Renal cortical epithelial cell (primary cell): ENCODE results near the gene DPP4. TPM values are rescaled to one million over a fixed set of nuclear protein-coding genes. Genes with fewer than 3 reads are reported as not detected.

Experiments used
- DNase-seq: peaks from one replicate; pipeline ENCODE4 v3.0.0-alpha.2; 2011; ENCODE audit warnings: low read depth
- total RNA-seq: library from RNA; depleted of rRNA; stranded (reverse); fragments of >200 nt; gene quantifications from 2 replicates; pipeline ENCODE4 v1.2.3, GENCODE V29; 2014

The DPP4 gene
- 65.7 and 374 TPM in 2 replicates for total RNA-seq

DNA sequence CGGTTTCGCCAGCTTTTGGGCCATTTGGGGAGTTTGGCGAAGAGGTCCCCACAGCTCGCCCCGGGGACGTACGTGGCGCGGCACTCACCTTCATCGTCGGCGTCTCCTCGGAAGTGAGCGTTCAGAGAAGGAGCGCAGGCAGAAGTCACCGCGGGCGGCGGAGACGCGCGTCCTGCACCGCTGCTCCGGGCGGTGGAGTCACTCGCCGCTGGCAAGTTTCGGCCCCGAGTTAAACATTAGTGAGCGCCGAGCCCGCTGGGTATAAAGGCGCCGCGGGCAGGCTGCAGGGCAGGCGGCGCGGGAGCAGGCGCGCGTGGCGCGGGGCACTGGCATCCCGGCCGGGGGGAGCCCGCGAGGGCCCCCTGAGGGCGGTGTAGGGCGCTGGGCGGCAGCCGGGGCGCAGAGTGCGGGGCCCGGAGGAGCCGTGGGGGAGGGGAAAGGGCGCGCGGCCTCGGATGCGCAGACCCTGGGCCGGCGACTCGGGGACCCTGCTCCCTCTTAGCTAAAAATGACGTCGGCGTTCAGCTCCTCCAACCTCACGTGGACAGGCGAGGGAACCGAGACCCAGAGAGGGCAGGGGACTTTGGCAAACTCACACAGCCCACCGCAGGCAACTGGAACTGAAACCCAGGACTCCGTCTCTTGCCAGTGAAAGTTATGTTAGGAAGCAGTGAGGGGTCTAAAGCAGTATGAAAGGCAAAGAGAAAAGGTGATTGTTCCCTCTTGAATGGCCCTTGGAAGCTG, at the start of gene DPP4:
TSS of gene DPP4 (minus strand) at position 328 of the 744 bp plus-strand sequence. CDS start at position 94, 234 bp downstream.
- DNase-seq = no peak

DNA sequence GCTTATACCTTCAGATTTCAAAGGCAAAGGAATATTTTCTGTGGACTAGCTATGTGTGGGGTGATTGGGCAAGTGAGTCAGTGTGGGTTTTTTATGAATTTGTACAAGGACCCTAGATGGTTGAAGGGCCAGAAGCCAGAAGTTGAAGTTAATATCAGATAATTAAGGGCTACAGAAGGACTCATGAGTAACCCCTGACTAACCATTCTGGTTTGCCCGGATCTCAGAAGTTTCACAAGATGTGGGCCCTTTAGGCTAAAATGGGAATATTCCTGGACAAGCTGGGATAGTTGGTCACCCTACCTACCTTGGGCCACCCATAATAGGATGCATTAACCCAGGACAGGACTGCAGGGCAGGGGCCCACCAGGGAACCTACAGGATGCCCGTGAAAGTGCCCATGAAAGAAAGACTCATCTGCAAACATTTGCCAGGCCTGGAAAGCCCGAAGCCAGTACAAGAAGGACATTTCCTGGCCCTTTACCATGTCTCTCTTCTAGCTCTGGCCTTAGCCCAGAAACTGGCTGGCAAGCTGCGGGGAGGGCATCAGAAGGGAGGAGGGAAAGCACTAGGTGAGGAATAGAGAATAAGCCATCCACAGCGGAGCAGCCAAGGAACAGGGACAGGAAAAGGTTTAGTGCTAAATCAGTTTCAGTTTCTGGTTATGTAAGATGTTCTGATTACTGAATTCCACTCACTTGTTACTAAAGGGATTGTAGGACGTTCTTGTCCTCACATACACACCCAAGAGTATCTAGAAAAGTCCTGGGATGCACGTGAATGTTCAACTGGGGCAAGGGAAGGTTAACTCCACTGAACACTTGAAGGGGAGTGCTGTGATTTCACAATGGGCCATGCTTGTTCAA, 44.4 kb upstream of the DPP4 start:
- DNase-seq = peak; percentile 95

DNA sequence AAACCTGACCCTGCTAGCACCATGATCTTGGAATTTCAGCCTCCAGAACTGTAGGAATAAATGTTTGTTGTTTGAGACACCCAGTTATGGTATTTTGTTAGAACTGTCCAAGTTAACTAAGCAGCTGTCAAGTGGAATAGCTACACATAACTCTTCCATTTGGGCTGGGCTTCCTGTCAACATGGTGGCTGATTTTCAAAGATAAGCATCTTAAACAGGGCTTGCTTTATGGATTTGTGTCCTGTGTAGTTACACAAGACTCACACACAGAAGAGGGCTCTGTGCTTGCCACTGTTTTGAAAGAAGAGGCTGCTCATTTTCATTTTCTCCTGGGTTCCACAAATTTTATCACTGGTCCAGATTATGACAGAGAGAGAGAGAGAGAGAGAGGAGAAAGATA, 42.3 kb upstream of the DPP4 start:
- DNase-seq = no peak

DNA sequence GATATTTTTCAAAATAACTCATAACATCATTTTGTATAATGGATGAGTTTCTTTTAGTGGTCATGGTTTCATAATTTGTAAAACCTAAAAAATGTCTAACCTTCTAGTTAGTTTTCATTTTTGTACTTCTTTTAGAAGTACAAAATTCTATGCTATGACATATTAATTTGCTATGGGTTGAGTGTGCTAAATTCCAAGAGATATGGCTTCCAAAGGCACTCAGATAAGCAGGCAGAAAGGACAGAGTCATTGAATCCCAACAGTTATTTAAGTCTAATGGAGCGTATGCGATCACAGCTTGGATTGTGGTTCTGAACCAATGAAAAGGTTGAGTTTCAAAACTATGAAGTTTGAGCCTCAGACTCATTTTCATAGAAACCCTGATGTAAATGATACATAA, 41.1 kb upstream of the DPP4 start:
- DNase-seq = no peak

DNA sequence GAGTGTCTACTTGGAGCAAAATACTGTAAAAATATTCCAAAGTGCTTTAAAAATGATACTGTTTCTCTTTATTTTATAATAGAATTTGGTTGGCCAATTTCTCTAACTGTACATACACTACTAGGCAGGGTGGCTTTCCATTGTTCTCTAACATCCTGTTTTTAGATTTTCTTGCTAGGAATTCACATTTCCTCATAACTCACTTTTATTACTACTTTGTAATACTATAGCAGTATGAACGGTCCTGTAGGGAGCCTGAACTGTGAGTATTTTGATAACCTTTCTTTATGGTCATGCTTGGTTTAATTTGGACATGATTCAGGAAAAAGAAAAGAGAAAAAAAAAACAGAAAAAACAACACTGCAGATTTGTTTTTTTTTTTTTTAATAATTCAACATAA, 40.3 kb upstream of the DPP4 start:
- DNase-seq = peak; percentile 45

DNA sequence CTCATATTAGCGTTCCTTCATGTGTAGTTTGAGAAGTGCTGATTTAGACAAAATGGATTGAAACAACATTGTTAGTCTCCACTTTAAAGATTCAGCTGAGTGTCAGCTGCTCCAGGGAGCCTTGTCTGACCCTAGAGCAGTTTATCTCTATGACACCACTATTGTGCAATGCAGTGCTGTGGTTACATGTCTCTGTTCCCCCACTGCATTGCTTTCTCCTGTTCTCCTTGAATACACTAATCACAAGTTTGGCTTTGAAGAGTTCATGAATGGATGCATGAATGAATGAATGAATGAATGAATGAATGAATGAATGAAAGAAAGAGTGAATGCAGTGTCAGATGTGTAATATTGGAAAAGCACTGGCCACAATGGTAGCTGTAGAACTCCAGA, 39.8 kb upstream of the DPP4 start:
- DNase-seq = peak; percentile 91

DNA sequence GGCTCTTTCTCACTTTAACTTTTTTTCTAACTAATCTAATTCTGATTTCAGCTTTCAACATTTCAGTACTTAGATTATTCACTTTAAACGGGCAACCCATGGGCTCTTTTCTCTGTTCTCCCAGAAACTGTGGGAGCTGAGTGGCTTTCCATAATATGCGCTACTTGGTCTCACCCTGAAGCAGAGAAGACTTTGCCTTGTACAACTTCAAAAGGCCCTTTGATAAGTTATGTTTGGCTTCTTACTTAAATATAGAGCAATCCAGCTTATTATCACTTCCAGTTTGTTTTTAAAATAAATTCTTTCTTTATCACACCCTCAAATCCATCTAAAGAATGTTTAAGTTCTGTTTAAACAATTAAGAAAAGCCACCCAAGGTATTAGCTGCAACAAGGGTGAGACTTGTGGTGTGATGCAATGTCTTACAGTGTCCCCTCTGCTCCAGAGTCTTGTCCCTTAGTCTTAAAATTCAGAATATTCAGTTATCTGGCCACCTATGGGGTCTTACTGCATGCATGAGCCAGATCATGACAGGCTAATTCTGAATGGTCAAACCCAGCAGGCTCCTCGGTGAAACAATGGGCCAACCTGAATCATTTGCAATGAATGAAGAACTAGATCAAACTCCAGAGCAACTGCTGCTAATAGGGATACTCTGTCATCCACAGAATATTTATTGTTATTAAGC, 39.2 kb upstream of the DPP4 start:
- no peak for DNase-seq

DNA sequence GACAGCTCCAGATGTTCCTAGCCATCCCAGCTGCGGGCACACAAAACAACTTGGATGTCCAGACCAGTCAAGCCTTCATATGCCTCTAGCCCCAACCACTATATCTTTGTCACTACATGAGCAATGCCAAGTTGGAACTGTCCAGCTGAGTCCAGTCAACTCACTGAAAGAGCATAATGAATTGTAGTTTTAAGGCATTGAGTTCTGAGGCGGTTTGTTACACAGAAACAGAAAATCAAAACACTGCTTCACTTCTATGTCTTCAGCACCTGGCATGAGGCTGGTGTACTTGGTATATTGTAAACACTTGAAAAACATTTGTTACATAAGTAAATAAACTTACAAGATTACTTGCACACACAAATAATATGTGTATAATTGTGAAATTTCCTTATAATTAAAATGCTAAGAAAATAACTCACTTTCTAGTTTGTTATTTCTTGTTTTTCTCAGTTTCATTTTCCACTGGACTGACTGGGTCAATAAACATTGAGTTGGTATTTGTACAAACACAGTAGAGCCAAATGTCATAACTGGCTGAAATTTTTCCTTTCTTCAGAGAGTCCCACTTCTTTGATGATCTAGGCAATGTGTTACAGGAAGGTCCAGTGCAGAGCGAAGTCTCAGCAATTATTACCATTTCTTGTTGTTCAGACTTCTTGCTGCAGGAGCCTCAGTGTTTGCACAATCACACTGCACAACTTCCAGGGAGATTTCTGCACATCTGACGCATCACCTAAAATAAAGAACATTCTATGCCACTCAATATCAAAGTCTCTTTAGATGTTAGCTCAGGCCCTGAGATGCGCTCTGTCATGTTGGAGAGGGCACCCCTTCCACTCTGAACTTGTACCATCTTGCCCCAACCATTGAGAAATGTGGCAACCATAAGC, 38.2 kb upstream of the DPP4 start:
- DNase-seq = peak; percentile 36

DNA sequence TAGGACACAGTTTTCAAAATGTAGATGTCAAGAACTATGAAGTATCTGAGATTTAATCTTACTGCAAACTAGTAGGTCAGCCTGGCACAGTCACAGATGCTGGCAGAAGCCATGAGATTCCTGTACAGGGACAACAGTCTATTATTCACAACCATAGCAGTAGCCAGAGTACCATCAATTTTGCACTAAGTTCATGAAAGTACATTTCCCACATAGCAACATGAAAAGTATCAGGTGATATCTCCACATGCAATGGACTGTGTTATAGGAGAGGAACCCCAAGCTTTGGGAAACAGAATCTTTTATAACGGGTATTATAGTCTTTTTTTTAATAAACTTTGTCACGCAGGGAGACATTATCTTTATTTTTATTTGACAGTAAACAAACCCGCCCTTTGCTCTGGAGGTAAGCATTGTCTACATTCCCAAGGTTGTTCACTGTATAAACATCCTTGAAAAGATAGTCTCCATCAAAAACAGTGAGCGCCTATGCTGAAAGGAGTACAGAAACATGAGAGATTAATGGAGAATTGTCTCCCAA, 33.4 kb upstream of the DPP4 start:
- no peak for DNase-seq

DNA sequence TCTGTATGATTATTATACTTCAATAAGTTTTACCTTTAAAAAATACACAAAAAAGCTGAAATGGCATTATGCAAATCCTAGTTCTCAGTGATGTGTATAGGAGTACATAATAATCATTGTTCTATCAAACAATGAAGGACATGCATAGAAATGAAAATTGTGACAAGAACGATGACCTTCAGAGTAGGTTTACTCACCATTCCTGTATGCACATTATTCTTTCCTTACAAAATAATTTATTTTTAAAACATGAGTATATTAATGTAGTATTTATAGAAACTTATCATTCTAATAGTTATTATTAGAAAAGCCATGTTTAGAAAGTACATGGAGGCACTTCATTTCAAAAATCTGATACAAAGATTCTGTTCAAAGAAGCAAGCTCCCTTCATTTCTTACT, 32.7 kb upstream of the DPP4 start:
- no peak for DNase-seq

DNA sequence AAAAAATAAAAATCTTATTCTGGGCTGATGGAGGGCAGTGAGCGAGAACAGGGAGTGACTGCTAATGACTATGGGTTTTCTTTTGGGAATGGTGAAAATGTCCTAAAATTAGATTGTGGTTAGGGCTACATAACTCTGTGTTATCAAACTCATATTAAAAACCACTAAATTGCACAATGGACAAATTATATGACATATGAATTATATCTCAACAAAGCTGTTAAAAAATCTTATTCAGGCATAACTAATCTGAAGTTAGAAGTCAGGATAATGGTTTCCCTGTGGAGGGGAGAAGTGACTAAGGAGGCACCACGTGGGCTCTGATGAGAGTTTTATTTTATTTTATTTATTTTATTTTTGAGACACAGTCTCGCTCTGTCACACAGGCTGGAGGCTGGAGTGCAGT, 32.1 kb upstream of the DPP4 start:
- no peak for DNase-seq

DNA sequence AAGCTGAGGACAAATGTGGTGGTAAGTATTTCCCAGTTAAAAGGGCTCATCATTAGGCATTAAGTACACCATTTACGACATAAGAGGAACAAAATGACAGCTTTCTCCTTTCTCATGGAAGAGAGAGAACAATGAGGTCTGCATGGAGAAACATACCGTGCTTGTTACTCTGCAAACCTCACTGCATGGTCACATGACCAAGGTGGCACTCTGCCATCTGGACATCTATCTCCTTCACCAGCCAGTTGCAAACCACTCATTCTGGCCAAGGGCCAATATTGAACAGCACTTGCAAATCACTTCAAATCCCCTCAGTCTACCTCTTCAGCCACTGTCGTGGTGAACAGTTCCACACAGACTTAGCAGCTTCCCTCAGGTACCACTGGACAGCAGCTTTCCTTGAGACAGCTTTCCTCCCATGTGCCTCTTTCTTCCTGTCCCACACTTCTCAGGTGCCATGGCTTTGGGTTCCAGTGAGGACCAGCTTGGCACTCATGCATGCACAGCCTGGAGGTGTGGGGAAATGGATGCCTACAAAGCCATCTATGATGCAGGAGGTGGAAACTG, 29.5 kb upstream of the DPP4 start:
- peak; percentile 65 for DNase-seq

DNA sequence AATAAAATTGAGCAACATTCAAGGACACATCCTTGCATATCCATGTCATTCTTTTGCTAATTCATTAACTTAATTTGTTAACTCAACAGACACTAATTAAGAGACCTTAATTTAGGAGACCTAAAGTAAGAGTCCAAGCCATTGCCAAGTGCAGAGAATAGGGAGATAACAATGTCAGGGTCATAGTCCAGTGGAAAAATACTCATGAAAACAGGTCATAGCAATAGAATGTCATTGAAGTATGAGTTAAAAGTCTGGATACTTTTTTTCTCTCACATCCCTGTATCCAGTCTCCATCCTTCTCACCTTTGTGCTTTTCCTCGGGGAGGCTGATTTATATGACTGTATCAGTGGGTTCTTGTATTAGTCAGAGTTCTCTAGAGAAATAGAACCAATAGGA, 26.6 kb upstream of the DPP4 start:
- DNase-seq = no peak

DNA sequence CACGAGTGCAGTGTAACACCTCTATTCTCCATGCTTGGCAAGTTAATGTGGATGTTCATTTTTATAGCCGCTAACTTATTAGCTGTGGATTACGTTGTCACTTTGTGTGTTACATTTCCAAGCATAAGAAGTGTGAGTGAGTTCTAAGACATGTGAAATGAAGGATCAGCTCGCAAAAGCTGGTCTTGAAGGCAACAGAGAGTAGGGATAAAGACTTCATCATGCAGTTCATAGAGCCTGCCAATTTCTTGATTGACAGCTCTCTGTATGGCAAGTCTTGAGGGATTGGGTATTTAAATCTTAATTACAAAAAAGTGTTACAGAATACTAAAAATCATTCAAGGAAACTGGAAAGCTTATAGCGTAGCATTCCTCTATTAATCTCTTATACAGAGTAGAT, 25.8 kb upstream of the DPP4 start:
- DNase-seq = no peak

DNA sequence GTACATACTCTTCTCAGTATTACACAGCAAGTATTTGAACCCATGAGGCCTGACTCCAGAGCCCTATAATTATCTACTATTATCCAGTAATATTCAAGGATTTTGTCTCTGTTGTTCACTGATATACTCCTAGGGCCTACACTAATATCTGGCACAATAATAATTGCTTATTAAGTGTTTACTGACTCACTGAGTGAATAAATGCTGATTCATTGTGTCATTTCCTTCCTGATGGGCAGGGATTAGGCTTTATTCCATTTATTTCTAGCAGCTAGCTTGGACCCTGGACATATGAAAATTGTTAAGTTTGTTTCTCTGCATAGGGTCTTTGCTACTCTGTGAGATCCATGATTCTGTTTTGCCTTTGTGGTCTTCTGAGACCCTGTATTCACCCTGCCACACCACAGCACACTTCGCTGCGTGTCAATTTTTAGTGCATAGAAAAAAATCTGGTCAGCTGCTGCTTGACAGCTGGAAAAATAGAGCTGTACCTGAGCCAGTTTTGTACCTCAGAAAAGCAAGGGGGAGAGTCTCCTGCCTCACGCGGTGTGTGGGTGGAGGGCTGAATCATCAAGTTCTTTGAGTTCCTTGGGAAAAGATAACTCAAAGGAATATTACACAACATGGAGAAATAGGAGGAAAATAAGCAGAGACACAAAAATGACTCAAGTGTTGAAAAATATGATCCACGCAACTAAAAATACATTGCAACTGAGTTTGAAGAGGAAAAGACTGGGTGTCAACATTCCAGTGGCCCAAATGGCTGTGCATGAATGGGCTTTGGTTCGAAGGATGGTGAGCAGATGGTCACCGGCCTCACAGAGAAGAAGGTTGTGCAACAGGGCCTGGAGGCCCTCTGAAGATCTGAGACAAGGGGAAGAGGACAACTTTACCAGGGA, 18.9 kb upstream of the DPP4 start:
- peak; percentile 96 for DNase-seq

DNA sequence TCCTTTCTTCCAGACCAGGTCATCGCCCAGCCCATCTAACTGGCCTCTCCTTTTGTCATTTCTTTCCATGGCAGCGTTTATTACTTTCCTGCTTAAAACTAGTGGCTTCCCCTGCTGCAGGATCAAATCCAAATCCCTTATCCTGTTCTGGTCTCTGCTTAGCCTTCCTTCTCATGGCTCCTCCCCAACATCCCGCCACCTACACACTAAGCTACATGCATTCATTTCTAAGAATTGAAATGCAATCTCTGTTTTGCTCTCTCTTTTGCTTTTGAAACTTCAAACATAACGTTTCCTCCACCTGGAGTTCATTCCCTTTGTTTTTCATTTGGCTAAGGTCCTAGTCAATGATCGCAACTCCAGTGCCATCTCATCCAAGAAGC, 18.0 kb upstream of the DPP4 start:
- no peak for DNase-seq

DNA sequence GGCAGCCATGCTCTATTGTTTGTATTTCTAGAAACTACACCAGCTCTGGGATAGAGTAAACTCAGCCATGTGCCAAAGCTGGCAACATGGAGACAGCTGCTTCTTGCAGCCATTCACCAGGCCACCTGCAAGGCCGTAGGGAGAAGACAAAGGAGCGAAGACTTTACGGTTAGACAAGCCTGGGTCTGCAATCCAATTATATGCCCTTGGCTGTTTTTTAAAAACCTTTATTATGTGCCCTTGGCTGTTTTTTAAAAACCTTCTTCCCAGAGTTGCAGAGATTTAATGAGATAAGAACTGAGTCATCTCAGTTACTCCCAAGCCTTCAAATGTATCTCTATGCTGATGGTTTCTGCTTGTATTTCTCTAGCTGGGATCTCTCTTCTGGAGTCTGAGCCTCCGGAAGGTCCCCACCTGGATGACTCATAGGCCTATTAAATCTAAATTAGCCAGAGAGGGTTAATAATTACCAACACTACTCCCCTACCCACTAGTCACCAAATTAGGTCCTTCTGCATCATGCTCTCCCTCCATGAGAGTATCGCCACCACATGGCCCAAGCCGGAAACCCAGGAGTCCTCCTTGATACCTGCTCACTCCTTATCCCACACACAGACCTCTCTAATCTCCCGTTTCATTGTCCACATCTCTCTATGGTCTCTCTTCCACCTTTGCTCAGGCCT, 17.5 kb upstream of the DPP4 start:
- DNase-seq = peak; percentile 96

DNA sequence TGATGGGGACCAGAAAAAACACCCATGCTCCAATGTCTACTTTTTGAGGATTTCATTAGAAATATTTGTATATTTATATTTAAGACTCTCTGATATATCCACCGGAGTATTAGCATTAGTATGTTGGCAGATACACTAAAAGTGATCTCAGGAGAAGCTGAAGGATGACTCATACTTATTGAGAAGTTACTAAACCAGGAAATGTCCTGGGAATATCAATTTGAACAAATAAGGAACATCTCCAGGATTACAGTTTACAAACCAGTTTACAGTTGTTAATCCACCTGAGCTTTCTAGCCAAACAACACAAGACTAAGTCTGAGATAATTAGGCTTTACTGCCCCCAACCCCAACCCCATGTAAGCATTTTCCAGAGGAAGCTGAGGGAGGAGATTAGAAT, 16.1 kb upstream of the DPP4 start:
- DNase-seq = peak; percentile 77

DNA sequence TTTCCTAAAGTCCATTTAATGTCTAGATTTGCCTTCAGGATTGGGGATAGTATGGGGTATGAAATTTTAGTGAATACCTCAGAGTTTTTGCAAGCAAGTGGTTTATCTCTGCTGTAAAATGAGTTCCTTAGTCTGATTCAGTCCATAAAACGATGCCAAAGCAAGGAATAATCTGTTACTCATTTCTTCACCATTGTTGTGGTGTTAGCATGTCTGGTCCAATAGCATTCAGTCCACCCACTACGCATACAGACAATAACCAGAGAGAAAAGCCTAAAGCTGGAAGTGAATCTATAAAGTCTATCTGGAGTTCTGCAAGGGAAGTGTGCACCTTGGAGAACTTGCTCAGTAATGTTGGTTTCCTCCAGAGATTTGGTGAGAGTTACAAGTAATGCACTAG, 12.9 kb upstream of the DPP4 start:
- peak; percentile 57 for DNase-seq
